Measurements from ENCODE around the gene CYP11A1.
"Not testable (repeated sequence)": the region's sequence is repeated elsewhere in the genome, so short reads cannot be mapped to it uniquely, and the experiment has no call there.

The CYP11A1 gene

DNA sequence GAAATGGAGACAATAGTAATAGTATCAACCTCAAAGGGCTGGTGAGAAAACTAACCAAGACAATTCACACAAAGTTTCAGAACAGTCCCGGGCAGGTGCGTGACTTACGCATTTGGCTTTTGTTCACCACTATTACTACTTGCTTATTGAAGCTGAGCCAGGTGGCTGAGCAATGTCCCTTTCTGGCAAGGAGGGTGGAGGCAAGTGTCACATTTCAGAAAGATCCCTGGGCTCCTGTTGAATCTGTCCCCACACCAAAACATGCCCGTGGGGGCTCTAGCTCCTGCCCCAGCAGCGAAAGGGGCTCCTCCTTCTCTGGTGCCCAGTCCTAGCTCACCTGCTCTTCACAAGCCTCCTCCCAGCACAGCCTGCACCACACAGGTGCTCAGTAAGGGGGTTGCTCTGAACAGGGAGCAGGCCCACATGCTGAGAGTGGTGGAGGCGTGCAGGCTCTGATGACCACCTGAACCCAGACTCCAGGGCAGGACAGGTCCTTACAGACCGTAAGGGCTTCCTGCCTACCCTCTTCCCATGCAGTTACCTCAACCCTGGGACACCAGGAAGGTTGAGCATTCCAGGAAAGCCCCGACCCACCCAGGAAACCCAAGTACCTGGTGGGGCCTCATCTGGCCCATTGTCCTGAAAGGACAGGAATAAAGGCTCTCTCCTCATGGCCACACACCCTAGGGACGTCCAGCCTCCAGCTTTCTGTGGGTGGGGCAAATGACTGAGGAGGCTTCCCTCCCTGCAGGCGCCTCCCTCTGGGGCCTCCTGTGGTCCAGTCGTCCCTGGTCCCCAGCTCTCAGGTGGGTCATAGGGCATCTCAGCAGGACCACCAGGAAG lies 33.7 kb upstream of the CYP11A1 start:
- no peak for DNase-seq

DNA sequence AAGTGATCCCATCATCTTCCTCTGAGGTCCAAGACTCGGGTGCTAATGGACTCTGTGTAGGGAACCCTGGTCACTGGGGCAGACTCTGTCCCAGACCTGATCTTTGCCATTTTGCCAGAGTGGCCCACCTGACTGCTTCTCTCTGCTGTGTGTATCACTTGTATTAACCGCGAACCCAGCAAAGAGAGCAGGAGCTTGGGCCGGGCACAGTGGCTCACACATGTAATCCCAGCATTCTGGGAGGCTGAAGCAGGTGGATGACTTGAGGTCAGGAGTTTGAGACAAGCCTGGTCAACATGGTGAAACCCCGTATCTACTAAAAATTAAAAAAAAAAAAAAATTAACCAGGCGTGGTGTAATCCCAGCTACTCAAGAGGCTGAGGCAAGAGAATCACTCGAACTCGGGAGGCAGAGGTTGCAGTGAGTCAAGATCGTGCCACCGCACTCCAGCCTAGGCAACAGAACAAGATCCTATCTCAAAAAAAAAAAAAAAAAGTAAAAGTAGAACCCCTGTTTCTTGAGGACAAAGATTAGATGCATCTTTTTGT lies 32.9 kb upstream of the CYP11A1 start:
- no peak for DNase-seq

DNA sequence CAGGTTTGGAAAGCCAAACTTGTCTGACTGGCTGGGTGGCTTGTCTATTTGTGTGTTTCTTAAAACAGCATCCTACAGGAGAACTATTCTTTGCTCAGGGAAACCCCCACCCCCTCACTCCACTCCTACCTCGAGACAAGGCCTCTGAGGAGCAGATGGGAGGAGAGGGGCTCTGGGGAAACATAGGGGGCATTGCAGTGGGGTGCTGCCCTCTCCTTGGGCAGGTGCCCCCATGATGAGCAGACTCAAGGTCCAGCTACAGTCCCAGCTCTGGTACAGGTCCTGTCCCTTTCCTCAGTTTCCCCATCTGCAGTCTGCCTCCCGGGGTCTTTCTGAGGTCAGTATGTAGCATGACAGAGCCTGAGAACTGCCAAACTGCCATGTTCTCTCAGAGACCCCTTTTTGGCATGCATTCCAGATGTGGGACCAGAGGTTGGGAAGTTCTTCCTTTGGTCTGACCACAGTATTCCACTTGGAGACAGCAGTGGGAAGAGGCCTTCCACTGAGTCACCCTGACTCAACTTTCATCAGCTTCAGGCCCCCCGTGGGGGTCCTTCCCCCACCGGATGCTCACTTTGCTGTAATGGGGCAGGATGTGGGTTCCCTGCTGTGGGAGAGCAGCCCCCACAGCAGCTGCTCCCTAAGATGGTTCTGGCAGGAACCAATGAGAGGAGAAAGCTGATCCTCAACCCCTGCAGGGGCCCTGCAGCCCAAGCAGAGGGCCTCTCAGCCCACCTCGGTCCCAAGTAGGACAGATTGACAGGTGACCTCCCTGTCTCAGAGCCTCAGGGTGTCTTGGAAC lies 32.3 kb upstream of the CYP11A1 start:
- no peak for DNase-seq

DNA sequence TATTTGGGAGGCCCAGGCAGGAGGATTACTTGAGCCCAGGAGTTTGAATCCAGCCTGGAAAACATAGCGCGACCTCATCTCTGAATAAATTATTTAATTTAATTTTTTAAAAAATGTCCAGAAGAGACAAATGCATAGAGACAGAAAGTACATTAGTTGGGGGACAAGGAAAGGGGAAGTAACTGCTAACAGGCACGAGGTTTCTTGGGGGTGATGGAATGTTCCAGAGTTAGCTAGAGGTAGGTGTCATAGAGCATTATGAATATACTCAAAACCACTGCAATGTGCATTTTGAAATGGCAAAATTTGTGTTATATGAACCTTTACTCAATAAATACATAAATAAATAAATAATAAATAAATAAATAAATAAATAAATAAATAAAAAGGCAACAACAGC lies 31.7 kb upstream of the CYP11A1 start:
- no peak for DNase-seq

DNA sequence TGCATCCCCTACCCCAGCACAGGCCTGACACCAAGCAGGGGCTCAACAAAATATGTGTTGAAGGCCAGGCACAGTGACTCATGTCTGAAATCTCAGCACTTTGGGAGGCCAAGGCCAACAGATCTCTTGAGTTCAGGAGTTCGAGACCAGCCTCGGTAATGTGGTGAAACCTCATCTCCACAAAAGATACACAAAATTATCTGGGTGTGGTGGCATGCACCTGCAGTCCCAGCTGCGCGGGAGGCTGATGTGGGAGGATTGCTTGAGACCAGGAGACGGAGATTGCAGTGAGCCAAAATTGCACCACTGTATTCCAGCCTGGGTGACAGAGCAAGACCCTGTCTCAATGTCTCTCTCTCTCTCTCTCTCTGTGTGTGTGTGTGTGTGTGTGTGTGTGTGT lies 30.7 kb upstream of the CYP11A1 start:
- DNase-seq = no peak

DNA sequence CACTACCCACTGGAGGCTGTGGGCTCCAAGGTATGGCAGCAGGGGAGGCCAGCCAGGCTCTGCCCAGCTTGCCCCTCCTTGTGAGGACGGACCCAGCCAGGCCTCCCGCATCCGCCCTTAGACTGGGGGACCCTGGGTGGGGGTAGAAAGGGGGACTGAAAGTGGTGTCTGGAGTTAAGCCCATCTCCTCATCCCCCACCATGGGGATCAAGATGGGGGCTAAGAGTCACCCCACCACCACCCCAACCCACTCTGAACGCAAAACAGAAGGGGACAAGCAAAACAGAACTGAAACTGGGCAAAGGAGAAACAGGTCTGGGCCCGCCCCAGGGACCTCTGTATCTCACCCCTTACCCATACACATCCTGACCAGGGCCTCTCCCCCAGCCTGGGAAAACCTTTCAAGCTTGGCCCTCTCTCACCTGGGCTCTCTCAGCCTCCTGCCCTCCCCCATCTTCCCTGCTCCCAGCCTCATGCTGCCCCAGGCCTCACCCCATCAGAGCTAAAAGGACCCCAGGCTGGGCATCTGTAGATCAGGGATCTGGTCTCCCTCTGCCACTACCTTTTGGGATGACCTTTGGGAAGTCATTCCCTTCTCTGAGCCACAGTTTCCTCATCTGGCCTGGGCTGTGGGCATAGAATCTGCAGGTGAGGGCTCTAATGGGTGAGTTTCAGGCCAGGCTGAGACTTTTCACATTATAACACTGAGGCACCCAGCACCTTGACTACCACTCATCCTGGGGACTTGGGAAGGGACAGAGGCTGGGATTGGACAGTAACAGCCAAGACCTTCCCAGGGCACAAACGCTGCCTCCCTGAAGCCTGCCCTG lies 30.0 kb upstream of the CYP11A1 start:
- DNase-seq = no peak

DNA sequence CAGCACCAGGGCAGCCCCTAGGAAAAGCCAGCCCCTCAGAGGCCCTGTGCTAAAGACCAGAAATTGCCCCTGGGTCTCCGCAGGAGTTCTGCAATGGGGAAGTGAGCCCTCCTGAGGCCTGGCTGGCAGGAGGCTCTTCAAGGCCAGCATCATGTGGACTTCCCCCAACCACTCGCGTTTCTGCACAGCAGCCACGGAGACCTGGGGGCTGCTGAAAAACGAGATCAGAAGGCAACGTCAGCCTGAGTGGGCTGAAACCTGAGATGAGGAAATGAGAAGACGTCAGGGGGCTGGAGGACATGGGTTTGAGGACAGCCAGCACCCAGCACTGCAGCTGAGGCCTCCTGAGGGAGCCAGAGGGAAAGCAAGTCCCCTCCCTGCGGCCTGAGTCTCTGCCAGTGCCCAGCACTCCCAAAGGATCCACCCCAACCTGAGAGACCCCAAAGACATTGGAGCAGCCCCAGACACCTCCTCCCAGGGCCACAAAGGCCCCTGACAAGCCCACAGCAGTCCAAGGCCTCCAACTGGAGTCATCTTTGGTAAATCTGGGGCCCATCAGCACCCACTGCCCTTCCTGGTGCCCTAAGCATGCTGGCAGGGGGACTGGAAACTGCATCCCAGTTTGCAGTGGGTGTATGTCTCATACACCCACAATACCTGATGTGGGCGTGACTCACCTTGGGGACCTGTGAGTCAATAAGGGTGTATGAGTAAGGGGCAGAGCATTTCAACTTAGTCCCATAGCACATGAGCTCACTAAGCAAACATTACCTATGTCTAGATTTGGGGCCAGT lies 29.2 kb upstream of the CYP11A1 start:
- DNase-seq = peak in 6 of 56 donors; percentile 12 to 38 (median 24)

DNA sequence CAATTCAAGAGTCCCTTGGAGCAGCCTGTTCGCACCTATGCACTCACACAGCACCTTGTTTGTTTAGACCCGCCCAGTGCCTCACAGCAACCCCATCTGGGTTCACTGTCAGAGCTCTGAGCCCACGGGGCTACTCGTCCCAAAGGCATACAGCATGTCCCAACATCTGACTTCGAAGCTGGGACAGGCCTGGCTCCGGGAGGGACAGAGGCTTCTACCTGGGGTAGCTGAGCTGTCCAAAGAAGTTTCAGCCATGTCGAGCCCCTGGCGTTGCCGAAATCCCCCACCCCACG lies 28.6 kb upstream of the CYP11A1 start:
- DNase-seq = no peak

DNA sequence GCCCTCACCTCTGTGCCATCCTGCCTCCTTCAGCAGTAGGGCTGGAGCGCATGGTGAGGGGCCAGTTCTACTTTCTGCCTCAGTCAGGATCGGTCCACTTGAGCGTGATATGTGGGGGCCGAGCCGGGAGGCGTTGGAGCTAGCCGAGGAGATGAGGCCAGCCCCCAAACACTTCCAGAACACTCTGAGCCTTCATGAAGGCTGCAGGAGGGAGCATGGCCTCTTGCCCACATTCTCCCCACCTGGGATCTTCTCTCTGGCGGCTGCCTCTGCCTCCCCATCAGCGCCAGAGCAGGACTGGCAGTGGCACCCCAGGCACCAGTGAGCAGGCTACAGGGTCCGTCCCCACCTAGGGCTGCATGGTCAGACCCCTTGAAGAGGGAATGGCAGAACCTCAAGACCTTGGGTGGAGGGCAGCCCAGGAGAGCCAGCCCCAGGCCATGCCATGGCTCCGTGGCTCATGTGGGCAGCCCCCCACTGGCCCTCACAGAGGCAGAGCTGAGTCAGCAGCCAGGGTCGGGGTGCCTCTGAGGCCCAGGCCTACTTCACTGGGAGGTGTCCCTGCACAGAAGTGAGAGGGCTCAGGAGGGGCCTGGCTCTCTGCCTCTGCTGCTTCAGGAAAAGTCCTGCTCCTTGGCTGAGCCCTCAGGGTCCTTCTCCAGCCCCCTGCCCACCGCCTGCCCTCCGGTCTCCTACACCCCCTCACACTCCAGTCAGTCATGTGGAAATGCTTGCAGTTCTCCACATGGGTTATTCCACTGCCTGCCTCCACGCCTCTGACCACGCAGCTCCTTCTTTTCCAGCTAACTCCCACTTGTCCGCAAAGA lies 28.1 kb upstream of the CYP11A1 start:
- DNase-seq = no peak

DNA sequence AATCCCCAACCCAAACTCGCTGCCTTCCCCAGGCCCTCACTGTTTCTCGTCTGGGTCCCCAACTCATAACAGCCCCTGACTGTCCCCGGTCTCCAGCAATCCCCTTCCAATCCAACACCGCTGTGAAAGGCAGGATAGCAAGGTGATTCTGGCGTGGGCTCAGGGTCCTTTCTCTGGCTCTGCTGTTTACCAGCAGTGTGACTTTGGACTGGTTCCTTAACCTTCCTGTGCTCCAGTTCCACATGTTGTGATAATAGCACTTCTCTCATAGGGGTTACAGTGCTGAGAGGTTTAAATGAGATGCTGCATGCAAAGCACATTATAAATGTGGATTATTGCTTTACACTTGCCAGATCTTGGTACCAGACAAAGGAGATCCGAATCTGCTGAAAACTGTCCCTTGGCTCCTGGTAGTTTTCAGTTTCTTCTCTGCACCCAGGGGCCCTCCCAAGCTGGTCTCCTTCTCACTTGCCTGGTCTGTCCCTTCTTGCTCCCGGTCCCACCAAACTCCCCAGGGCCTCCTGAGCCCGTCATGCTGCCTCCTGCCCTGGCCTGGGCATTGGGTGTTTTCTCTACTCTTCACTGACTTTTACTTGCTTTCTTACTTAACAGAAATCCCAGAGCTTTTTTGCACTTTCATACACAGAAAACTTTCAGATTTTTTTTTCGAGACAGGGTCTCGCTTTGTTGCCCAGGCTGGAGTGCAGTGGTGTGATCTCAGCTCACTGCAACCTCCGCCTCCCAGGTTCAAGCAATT lies 26.8 kb upstream of the CYP11A1 start:
- no peak for DNase-seq

DNA sequence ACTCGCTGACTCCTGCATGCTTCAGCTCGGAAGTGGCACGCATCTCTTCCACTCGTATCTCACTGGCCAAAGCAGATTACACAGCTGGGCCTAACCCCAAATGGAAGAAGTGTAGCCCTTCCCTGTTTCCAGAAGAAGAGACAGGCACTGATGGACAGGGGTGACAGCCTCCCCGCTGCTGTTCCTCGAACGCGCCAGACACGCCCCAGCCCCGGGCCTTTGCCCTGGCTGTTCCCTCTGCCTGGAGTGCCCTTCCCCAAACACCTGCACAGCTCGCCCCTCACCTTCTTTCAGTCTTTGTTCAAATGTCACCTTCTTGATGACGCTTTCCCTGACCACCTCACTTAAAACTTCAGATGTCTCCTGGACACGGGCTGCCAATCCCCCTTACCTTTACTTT lies 26.0 kb upstream of the CYP11A1 start:
- DNase-seq = no peak

DNA sequence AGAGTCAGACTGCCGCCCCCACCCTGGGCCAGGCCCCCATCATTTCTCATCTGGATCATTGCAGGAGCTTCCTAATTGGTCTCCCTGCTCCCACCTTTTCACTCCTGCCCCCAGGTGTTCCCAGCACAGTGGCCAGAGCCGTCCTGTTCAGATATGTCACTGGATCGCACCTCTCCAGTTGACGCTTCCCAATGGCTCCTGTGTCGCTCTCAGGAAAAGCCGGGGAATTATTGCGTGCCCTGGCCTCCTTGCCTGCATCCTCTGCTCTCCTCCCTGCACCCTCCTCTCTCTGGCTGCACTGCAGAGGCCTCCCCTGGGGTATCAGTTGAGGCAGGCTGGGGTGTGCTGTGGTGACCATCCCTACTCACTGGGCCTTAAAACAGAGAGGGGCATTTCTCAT lies 25.5 kb upstream of the CYP11A1 start:
- DNase-seq = no peak

DNA sequence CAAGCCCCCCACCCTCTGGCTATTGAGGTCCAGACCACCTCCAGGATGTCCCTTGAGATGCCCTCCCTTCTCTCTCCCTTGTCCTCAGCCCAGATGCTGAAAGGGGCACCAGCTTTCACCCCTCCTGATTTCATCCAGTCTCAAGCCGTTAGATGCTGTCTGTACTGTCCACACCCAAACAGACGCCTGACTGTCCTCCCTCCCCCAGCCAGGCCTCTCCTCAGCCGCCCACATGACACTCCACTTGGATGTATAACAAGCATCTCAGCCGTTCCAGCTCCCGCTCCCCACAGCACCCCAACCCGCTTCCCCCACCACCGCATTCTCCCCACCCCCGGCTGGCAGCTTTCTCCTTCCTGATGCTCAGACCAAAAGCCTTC lies 25.0 kb upstream of the CYP11A1 start:
- peak in 23 of 56 donors; percentile 7 to 58 (median 28) for DNase-seq

DNA sequence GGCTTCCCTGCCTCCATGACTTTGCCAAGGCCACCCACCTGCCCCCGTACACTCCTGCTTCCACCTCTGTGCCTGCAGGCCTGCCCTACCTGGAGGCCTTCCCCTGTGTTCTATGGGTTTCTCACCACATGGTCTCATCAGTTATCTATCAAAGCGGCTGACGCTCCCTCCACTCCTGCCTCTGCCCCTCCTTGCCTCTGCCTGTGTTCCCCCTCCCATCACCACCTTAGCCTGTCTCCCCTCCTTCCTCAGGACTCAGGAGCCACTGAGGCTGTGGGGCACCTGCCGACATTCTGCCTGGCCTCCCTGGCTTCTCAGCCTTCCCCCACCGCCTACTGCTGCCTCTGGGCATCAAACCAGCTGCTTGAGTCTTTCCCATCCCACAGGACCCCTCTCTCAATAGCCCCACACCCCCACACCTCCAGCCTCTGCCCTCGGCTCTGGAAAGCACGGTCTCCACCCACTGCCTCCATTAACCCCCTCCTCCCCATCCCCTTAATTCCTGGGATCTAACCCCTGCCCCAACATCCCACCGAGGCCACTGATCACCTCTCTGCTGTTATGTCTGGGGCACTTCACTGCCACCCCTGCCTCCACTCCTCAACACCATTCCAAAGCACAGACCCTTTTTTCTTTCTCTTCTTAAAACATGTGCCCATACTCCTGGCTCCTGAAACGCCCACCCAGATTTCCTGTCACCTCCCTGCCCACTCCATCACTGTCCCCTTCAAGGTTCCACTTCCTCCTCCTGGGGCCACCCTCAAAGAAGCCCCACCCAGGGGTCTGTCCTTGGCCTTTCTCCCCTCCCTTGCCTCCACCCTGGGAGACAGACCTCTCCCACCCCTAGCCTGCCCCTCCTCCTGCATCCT lies 24.4 kb upstream of the CYP11A1 start:
- no peak for DNase-seq

DNA sequence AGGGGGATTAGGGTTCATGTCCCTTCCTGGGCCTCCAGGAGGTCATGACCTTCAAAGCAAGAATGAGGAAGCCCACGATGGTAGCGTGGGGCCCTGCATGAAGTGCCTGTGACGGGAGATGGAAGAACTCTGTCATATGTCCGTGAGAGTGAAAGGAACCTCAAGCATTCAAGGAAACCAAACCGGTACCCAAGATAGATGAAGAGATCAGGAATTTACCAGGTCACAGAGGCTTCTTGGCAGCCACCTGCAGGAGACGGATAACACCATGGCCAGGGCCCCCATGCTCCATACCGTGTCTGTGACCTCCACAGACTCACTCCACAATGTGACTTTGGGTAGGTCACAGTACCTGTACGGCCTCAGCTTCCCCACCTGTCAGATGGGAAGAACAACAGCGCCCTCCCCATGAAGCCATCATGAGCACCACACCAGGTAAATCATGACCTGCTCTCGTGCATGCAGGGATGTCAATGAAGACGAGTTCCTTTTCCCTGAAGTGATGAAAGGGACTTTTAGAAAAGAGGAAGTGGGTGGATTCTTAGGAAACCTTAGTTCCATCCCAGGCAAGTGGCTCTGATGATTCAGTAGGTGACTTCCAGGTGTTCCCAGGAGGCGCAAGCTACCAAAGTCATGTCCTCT lies 23.3 kb upstream of the CYP11A1 start:
- DNase-seq = no peak

DNA sequence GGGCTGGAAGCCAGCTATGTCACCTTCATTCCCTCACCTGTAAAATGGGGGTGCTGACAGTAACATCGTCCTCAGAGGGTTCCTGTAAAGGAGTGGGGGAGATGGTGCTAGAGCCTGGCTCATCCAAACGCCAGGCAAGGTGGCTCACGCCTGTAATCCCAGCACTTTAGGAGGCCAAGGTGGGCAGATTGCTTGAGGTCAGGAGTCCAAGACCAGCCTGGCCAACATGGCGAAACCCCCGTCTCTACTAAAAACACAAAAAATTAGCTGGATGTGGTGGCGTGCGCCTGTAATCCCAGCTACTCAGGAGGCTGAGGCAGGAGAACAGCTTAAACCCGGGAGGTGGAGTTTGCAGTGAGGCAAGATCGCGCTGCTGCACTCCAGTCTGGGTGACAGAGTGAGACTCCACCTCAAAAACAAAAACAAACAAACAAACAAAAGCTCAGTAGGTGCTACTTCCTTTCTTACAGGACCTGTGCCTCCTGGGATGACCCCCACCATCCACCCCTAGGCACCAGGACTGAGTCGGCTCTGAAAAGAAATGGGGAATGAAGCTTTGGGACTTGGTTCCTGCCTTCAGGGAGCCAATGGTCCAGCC lies 22.7 kb upstream of the CYP11A1 start:
- not testable (repeated sequence) for DNase-seq

Data from nucleus accumbens (tissue), 56 donors.